SK-N-SH (cell line): ENCODE data around the gene TFE3.

ENCODE experiments used
- CTCF ChIP-seq: fragments of 200-600 bp; sonication (generic); IDR thresholded peaks from 2 replicates; pipeline ENCODE4 v1.6.1; 2017; ENCODE audit warnings: antibody characterized with exemption, mild to moderate bottlenecking, moderate library complexity
- POLR2AphosphoS5 ChIP-seq: IDR thresholded peaks from 2 replicates; pipeline ENCODE4 v1.6.1; 2012; ENCODE audit warnings: low read depth, low read length
- REST ChIP-seq: IDR thresholded peaks from 2 replicates; pipeline ENCODE4 v1.6.1; 2012; ENCODE audit warnings: mild to moderate bottlenecking, low read depth, low read length, moderate library complexity
- SIN3A ChIP-seq: IDR thresholded peaks from 2 replicates; pipeline ENCODE4 v1.6.1; 2012; ENCODE audit warnings: low read depth, mild to moderate bottlenecking, low read length, moderate library complexity, borderline replicate concordance
- SMC3 ChIP-seq: IDR thresholded peaks from 2 replicates; pipeline ENCODE4 v1.6.1; 2012; ENCODE audit warnings: low read depth, low read length, improper control_type of control experiment
- TAF1 ChIP-seq: IDR thresholded peaks from 2 replicates; pipeline ENCODE4 v1.6.1; 2012; ENCODE audit warnings: low read depth, mild to moderate bottlenecking, low read length, moderate library complexity, borderline replicate concordance
- TCF12 ChIP-seq: IDR thresholded peaks from 2 replicates; pipeline ENCODE4 v1.4.0; 2012
- YY1 ChIP-seq: IDR thresholded peaks from 2 replicates; pipeline ENCODE4 v1.4.0; 2012; ENCODE audit warnings: low read depth, mild to moderate bottlenecking

GRCh38 chrX:48992341-48992740, 50.8 kb downstream of the TFE3 start:
- no peak for TF ChIP-seq SMC3
- no peak for TF ChIP-seq YY1
- TF ChIP-seq POLR2AphosphoS5, result no peak
- no peak for TF ChIP-seq TAF1
- no peak for TF ChIP-seq CTCF
- TF ChIP-seq SIN3A, result no peak
- no peak for TF ChIP-seq TCF12
- TF ChIP-seq REST, result no peak
